Measurements from ENCODE around the gene FAM186B. TPM values are rescaled to one million over a fixed set of nuclear protein-coding genes. Genes with fewer than 3 reads are reported as not detected.
A peak's percentile ranks its signal among the peaks of the same experiment; 100 is the strongest.

FAM186B gene
- total and polyA plus RNA-seq, 2 experiments from 2014 or later: 0.21 to 0.38 TPM

DNA sequence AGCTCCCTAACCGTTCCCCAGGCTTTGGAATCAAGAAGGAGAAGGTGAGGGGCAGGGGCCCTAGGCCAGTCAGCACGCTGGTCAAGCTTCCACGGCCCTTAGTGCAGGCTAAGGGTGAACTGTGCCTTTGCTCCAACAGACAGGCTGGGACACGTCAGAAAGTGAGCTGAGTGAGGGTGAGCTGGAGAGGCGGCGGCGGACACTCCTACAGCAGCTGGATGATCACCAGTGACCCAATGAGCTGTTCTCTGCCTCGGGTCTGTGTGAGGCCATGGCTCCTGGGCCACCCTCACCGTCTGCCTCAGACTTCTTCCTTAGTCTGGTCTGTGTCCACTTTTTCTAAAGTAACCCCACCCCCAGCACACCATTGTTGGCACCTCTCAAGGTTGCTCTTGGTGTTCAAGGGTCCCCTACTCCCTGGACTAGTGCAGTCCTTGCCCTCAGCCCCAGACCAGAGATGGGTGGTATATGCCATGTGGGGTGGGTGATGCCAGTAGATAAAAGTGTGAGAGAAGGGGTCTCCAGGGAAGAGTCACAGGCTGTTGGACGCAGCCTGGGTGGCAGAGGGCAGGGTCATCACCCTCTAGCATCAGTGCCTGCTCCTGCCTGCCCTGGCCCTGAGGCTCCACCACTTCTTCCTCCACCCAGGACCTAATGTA is 38.7 kb upstream of the FAM186B start:
- Mint-ChIP-seq H3K9me3 (no peaks in the 10 kb centered on the region), H3K36me3 (ENCODE audit: low read depth) (peaks cover 61% of the 10 kb centered on the region), H3K4me1 (peaks cover 34% of the 10 kb centered on the region), H3K27me3 (ENCODE audit: insufficient read depth, low read depth, poor library complexity) (peaks cover 23% of the 10 kb centered on the region), H3K4me3 (no peak overlapping the region), H3K27ac (peak overlapping the region; percentile 64; the same call in 1 of the 2 replicates)
- Histone ChIP-seq H4K20me1 (replicated peaks; ENCODE audit: insufficient read depth) (0 out of 2 replicates have a peak, but pooled peaks cover 3% of the 10 kb centered on the region), H3F3A (replicated peaks; ENCODE audit: low read depth) (no peaks in the 10 kb centered on the region), H3K27me3 (ENCODE audit: insufficient read depth) (no peaks in the 10 kb centered on the region), H3K36me3 (ENCODE audit: insufficient read depth) (peaks cover 4% of the 10 kb centered on the region), H3K79me2 (replicated peaks; ENCODE audit: insufficient read depth) (no peaks in the 10 kb centered on the region), H3K4me1 (ENCODE audit: insufficient read depth) (peaks cover 7% of the 10 kb centered on the region; the same call in 1 of the 2 replicates), H3K9me2 (ENCODE audit: insufficient read depth) (no peaks in the 10 kb centered on the region), H2AFZ (no peak overlapping the region), H3K4me3 (no peak overlapping the region), H3K4me2 (no peak overlapping the region), H3K27ac (ENCODE audit: low read depth) (no peak overlapping the region)
- TF ChIP-seq POLR2AphosphoS5 (IDR thresholded peaks at IDR 0.05; ENCODE audit: low read depth) (0 out of 2 replicates have a peak, but pooled peaks have one; percentile 12), ZNF331 (CRISPR knock-in tag; IDR thresholded peaks at IDR 0.05; ENCODE audit: low read depth) (no peak)
- ATAC-seq: no peak
- DNase-seq (ENCODE audit: low spot score): no peak

DNA sequence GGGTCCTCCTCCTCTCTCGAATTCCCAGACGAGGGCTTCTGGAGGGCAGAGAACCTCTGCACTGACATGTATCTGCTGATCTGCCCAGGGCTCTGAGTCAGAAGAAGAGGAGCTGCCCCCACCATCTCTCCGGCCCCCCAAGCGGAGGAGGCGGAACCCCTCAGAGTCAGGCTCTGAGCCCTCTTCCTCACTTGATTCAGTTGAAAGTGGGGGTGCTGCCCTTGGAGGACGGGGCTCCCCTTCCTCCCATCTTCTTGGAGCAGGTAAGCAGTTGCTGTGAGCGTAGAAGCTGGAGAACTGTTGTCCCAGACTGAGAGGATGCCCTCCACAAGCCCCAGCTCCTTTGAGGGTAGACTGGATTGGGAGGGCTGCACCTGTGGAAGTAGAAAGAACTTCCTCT is 37.7 kb upstream of the FAM186B start:
- Histone ChIP-seq H2AFZ (no peak overlapping the region), H3K4me2 (no peak overlapping the region), H3K4me1 (ENCODE audit: insufficient read depth) (peaks cover 7% of the 10 kb centered on the region; the same call in 1 of the 2 replicates), H3K36me3 (ENCODE audit: insufficient read depth) (peaks cover 8% of the 10 kb centered on the region), H3K27me3 (ENCODE audit: insufficient read depth) (no peaks in the 10 kb centered on the region), H3K9me2 (ENCODE audit: insufficient read depth) (no peaks in the 10 kb centered on the region), H3K4me3 (no peak overlapping the region), H3F3A (replicated peaks; ENCODE audit: low read depth) (no peaks in the 10 kb centered on the region), H3K27ac (ENCODE audit: low read depth) (no peak overlapping the region), H4K20me1 (replicated peaks; ENCODE audit: insufficient read depth) (peaks cover 3% of the 10 kb centered on the region; the same call in 1 of the 2 replicates), H3K79me2 (replicated peaks; ENCODE audit: insufficient read depth) (no peaks in the 10 kb centered on the region)
- Mint-ChIP-seq H3K4me1 (peaks cover 36% of the 10 kb centered on the region), H3K9me3 (no peaks in the 10 kb centered on the region), H3K27ac (no peak overlapping the region), H3K4me3 (no peak overlapping the region), H3K27me3 (ENCODE audit: insufficient read depth, low read depth, poor library complexity) (peaks cover 23% of the 10 kb centered on the region), H3K36me3 (ENCODE audit: low read depth) (peaks cover 52% of the 10 kb centered on the region)
- DNase-seq (ENCODE audit: low spot score) (no peak), ATAC-seq (no peak)
- no peak for TF ChIP-seq ZNF331 (CRISPR knock-in tag; IDR thresholded peaks at IDR 0.05; ENCODE audit: low read depth)
- no peak for TF ChIP-seq POLR2AphosphoS5 (IDR thresholded peaks at IDR 0.05; ENCODE audit: low read depth)
- TF ChIP-seq, protein P1, sequence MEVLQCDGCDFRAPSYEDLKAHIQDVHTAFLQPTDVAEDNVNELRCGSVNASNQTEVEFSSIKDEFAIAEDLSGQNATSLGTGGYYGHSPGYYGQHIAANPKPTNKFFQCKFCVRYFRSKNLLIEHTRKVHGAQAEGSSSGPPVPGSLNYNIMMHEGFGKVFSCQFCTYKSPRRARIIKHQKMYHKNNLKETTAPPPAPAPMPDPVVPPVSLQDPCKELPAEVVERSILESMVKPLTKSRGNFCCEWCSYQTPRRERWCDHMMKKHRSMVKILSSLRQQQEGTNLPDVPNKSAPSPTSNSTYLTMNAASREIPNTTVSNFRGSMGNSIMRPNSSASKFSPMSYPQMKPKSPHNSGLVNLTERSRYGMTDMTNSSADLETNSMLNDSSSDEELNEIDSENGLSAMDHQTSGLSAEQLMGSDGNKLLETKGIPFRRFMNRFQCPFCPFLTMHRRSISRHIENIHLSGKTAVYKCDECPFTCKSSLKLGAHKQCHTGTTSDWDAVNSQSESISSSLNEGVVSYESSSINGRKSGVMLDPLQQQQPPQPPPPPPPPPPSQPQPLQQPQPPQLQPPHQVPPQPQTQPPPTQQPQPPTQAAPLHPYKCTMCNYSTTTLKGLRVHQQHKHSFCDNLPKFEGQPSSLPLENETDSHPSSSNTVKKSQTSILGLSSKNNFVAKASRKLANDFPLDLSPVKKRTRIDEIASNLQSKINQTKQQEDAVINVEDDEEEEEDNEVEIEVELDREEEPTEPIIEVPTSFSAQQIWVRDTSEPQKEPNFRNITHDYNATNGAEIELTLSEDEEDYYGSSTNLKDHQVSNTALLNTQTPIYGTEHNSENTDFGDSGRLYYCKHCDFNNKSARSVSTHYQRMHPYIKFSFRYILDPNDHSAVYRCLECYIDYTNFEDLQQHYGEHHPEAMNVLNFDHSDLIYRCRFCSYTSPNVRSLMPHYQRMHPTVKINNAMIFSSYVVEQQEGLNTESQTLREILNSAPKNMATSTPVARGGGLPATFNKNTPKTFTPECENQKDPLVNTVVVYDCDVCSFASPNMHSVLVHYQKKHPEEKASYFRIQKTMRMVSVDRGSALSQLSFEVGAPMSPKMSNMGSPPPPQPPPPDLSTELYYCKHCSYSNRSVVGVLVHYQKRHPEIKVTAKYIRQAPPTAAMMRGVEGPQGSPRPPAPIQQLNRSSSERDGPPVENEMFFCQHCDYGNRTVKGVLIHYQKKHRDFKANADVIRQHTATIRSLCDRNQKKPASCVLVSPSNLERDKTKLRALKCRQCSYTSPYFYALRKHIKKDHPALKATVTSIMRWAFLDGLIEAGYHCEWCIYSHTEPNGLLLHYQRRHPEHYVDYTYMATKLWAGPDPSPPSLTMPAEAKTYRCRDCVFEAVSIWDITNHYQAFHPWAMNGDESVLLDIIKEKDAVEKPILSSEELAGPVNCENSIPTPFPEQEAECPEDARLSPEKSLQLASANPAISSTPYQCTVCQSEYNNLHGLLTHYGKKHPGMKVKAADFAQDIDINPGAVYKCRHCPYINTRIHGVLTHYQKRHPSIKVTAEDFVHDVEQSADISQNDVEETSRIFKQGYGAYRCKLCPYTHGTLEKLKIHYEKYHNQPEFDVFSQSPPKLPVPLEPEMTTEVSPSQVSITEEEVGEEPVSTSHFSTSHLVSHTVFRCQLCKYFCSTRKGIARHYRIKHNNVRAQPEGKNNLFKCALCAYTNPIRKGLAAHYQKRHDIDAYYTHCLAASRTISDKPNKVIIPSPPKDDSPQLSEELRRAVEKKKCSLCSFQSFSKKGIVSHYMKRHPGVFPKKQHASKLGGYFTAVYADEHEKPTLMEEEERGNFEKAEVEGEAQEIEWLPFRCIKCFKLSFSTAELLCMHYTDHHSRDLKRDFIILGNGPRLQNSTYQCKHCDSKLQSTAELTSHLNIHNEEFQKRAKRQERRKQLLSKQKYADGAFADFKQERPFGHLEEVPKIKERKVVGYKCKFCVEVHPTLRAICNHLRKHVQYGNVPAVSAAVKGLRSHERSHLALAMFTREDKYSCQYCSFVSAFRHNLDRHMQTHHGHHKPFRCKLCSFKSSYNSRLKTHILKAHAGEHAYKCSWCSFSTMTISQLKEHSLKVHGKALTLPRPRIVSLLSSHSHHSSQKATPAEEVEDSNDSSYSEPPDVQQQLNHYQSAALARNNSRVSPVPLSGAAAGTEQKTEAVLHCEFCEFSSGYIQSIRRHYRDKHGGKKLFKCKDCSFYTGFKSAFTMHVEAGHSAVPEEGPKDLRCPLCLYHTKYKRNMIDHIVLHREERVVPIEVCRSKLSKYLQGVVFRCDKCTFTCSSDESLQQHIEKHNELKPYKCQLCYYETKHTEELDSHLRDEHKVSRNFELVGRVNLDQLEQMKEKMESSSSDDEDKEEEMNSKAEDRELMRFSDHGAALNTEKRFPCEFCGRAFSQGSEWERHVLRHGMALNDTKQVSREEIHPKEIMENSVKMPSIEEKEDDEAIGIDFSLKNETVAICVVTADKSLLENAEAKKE (CRISPR knock-in tag; IDR thresholded peaks at IDR 0.05): no peak
- no peak for TF ChIP-seq CREB1 (CRISPR knock-in tag; IDR thresholded peaks at IDR 0.05; ENCODE audit: low read depth)
- no peak for TF ChIP-seq STAT1 (IDR thresholded peaks at IDR 0.05; ENCODE audit: unreplicated experiment)
- no peak for TF ChIP-seq EZH2 (IDR thresholded peaks at IDR 0.05; ENCODE audit: low read depth, unreplicated experiment)
- no peak for TF ChIP-seq NANOG (IDR thresholded peaks at IDR 0.05; ENCODE audit: borderline replicate concordance)
- no peak for TF ChIP-seq ZNF114 (CRISPR knock-in tag; IDR thresholded peaks at IDR 0.05)
- TF ChIP-seq, protein P2, sequence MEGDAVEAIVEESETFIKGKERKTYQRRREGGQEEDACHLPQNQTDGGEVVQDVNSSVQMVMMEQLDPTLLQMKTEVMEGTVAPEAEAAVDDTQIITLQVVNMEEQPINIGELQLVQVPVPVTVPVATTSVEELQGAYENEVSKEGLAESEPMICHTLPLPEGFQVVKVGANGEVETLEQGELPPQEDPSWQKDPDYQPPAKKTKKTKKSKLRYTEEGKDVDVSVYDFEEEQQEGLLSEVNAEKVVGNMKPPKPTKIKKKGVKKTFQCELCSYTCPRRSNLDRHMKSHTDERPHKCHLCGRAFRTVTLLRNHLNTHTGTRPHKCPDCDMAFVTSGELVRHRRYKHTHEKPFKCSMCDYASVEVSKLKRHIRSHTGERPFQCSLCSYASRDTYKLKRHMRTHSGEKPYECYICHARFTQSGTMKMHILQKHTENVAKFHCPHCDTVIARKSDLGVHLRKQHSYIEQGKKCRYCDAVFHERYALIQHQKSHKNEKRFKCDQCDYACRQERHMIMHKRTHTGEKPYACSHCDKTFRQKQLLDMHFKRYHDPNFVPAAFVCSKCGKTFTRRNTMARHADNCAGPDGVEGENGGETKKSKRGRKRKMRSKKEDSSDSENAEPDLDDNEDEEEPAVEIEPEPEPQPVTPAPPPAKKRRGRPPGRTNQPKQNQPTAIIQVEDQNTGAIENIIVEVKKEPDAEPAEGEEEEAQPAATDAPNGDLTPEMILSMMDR (conservative IDR thresholded peaks at IDR 0.05; ENCODE audit: low read depth in 2 of 2): no peak

Measured in GM23338 (cell line).